Large intestine (tissue), 3 donors: Measurements from ENCODE around the gene F3. TPM values are rescaled to one million over a fixed set of nuclear protein-coding genes. Genes with fewer than 3 reads are reported as not detected.

Source experiments
- DNase-seq, 2 donors: peaks; one replicate each; pipeline versions ENCODE4 v3.0.0 to v3.0.0-alpha.2; 2013
- H3K27ac ChIP-seq: one replicate; pipeline ENCODE4 v1.5.1; 2013; ENCODE audit warnings: low read length
- H3K27me3 ChIP-seq: 2 replicates; pipeline ENCODE4 v1.6.1; 2013; ENCODE audit warnings: low read length; ENCODE audit not compliant: control insufficient read depth, insufficient read depth
- H3K36me3 ChIP-seq: 2 replicates; pipeline ENCODE4 v1.6.1; 2013; ENCODE audit warnings: low read length; ENCODE audit not compliant: control insufficient read depth, insufficient read depth
- H3K4me1 ChIP-seq: one replicate; pipeline ENCODE4 v1.6.1; 2013; ENCODE audit warnings: low read length; ENCODE audit not compliant: control insufficient read depth, insufficient read depth
- H3K4me3 ChIP-seq: one replicate; pipeline ENCODE4 v1.5.1; 2013; ENCODE audit warnings: low read length
- H3K9me3 ChIP-seq: one replicate; pipeline ENCODE4 v1.6.1; 2013; ENCODE audit warnings: mild to moderate bottlenecking, low read depth, low read length, moderate library complexity; ENCODE audit not compliant: control insufficient read depth
- WGBS: methylation state at CpG from one replicate; pipeline ENCODE4 v1.1.5; 2013; ENCODE audit warnings: low lambda C conversion rate; ENCODE audit not compliant: insufficient coverage; 5-methylcytosine and 5-hydroxymethylcytosine counted together
- polyA plus RNA-seq: library from polyadenylated mRNA; unstranded; fragments of 120-200 nt; gene quantifications from one replicate; pipeline ENCODE4 v1.2.1, GENCODE V29; 2013

F3 gene
- polyA plus RNA-seq, 1 donor, result 66.7 TPM

DNA sequence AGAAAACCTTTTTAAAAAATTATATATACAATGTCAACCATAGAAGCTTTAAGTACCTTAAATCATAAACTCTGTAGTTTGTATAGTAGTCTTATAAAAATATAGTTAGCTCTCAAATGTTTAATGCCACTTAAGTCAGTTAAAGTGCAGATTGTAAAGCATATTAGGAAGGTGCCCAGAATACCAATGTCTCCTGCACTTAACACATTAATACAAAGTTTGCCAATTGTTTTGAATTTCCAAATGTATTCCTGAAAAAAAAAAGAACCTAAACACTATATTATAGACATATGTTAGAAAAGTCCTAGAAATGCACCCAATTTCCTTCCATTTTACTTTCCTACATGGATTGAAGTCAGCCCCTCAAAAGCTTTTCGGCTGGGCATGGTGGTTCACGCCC lies 12.1 kb downstream of the F3 start:
- WGBS, result no CpG with 5 or more reads among the region's 2 CpGs
- no peak overlapping the region for H3K4me3 ChIP-seq

DNA sequence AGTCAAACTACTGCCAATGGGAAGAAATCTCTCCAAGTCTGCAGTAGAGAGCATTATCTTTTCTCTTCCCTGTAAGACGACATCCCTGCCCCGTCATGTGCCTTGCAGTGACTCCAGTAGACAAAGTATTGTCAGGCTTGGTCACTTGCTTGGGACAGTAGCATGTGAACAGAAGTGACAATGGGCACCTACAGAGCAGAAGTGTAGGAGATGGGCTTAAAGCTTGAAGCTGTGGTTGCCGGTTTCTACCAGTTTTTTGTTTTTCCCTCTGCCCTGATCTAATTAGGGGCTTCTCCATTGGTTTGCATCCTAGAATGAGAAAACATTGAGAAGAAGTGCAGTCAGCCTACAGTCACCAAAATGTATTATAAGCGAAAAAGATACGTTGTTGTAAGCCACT lies 12.7 kb downstream of the F3 start:
- H3K4me1 ChIP-seq, result no peaks in the 10 kb centered on the region
- no CpG with 5 or more reads among the region's 5 CpGs for WGBS
- H3K27ac ChIP-seq, result no peak overlapping the region
- no peak overlapping the region for H3K4me3 ChIP-seq
- H3K27me3 ChIP-seq, result no peaks in the 10 kb centered on the region
- no peak for DNase-seq
- no peaks in the 10 kb centered on the region for H3K9me3 ChIP-seq
- H3K36me3 ChIP-seq, result peaks cover 38% of the 10 kb centered on the region

More for the DNA sequence above, 12.1 kb downstream of the F3 start:
- no peaks in the 10 kb centered on the region for H3K27me3 ChIP-seq
- H3K27ac ChIP-seq, result no peak overlapping the region
- H3K36me3 ChIP-seq, result peaks cover 42% of the 10 kb centered on the region
- H3K4me1 ChIP-seq, result no peaks in the 10 kb centered on the region
- no peaks in the 10 kb centered on the region for H3K9me3 ChIP-seq
- no peak for DNase-seq

DNA sequence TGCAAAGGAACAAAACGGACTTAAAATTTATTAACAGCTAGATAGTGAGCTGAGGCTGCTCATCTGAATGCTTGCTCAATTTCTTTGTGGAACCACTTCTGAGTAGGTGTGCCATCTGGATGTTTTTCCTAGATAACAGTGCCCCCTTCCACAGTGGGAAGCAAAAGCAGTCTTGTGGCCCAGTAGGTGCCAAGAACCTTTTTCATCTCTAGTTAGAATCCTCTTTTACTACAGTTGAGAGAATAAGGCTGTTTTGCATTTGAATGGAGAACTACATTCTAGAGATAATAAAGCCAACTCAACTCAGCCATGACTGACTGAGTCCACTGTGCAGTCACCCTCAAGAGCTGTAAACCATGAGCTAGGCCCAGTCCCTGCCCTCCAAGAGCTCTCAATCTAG lies 13.3 kb downstream of the F3 start:
- no peaks in the 10 kb centered on the region for H3K27me3 ChIP-seq
- no peaks in the 10 kb centered on the region for H3K4me1 ChIP-seq
- no peak for DNase-seq
- peaks cover 38% of the 10 kb centered on the region for H3K36me3 ChIP-seq
- no peaks in the 10 kb centered on the region for H3K9me3 ChIP-seq
- H3K4me3 ChIP-seq, result no peak overlapping the region
- H3K27ac ChIP-seq, result no peak overlapping the region
- WGBS, result 100% methylated on average over 1 of the region's 1 CpG

DNA sequence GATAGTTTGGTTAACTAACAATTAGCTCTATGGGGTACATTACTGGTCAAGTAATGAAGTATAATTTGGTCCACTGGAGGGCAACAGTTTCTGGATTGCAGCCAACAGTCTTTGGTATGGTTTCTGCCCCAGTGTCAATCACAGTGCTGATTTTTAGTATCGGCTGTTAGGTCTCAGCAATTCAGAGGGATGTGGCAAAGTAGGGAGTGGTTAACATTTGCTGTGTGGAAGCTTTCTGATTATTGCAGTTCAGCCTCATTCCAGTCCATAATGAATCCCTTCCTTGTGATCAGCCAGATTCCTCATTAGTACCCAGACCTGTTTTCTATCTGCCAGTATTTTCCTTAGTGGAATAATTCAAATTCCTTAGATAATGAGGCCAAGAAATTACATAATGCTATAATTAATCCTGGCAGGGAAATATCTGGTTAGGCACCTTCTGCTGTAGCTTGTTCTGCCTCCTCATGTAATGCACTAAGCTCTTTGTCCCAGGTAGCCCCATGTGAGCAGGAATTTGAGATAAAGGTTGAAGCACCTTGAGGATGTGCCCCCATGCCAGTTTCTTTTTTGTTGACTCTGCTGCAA lies 14.0 kb downstream of the F3 start:
- no peaks in the 10 kb centered on the region for H3K27me3 ChIP-seq
- no peak overlapping the region for H3K27ac ChIP-seq
- no CpG with 5 or more reads among the region's 1 CpG for WGBS
- no peaks in the 10 kb centered on the region for H3K9me3 ChIP-seq
- no peak overlapping the region for H3K4me3 ChIP-seq
- DNase-seq, result peak in 1 of 2 donors; percentile 57
- peaks cover 31% of the 10 kb centered on the region for H3K36me3 ChIP-seq
- H3K4me1 ChIP-seq, result no peaks in the 10 kb centered on the region

DNA sequence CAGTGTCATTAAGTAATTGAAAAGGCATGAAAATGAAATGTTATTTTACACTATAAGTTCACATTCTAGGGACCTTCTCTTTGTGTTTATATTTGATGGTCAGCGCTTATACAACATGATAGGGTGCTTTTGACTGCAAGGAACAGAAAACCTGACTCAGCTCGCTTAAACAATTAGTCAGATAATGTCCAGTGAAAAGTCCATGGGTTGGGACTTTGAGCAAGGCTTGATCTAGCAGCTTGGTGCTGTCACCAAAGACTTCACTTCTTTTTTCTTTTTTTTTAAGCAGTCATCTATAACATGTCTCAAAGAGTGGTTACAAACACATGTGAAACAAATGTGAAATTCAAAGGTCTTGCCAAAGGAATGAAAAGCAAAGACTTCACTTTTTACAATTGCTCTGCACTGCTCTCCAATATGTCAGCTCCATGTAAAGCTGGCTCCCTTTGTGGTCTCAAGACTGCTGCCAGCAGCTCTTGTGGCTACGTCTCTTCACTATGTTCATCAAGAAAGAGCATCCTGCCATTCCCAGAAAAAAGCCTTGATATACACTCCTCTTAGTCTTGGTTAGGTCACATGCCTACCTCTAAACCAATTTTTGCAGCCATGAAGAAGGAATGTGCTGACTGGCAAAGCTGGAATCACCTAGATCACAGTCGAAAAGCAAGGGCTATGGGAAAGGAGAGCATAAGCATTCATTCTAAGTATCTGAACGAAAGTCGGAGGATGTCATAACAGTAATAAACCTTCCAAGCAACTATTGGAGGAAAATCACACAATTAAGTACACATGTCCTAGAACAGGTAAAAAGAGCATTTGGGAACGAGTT lies 15.2 kb downstream of the F3 start:
- Histone ChIP-seq H3K4me1 (no peaks in the 10 kb centered on the region), H3K9me3 (no peaks in the 10 kb centered on the region), H3K27me3 (no peaks in the 10 kb centered on the region), H3K4me3 (no peak overlapping the region), H3K27ac (no peak overlapping the region), H3K36me3 (peaks cover 19% of the 10 kb centered on the region)
- 93% methylated on average over 6 of the region's 7 CpGs for WGBS
- DNase-seq, result peak in 1 of 2 donors; percentile 49

DNA sequence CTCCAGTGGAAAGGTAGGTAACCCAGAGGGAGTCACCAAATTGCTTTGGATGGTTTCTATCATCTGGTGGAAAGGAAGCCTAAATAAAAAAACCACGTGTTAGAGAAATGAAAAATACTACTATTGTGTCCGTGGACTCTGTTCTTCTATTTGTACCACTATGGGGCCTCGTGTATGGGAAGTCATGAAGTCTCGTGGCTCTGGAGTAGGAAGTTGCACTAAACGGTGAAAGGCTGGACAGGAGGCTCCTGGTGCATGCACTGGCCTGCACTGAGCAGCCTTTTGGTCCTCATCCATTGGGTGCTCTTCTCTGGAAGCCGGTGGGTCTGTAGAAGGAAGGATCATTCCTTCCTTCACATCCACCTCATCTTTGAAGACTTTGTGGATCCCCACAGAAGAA lies 17.0 kb downstream of the F3 start:
- no peak overlapping the region for H3K27ac ChIP-seq
- H3K4me1 ChIP-seq, result no peaks in the 10 kb centered on the region
- DNase-seq, result no peak
- H3K36me3 ChIP-seq, result peaks cover 5% of the 10 kb centered on the region
- WGBS, result 90% methylated on average over 2 of the region's 6 CpGs
- no peak overlapping the region for H3K4me3 ChIP-seq
- no peaks in the 10 kb centered on the region for H3K27me3 ChIP-seq
- no peaks in the 10 kb centered on the region for H3K9me3 ChIP-seq

DNA sequence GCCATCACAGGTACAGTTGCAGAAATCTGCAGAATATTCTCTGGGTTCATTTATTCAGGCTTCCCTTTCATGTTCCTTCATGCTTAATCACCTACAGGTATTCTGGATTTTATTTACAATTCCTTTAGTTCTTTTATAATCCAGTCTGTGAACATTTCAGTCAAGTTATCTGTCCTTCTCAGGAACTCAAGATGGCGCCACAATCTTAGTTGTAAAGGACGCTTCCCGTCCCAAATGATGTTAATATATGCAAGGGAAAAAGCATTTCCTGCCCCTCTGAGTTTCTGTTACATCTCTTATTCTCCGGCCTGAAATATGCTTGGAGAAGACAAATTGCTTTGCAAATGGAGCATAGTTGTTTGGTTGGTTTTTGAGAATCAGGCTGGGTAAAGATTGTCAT lies 19.3 kb downstream of the F3 start:
- Histone ChIP-seq H3K9me3 (no peaks in the 10 kb centered on the region), H3K27ac (no peak overlapping the region), H3K36me3 (peaks cover 4% of the 10 kb centered on the region), H3K4me1 (no peaks in the 10 kb centered on the region), H3K27me3 (no peaks in the 10 kb centered on the region), H3K4me3 (no peak overlapping the region)
- no CpG with 5 or more reads among the region's 4 CpGs for WGBS
- peak in 1 of 2 donors; percentile 43 for DNase-seq

DNA sequence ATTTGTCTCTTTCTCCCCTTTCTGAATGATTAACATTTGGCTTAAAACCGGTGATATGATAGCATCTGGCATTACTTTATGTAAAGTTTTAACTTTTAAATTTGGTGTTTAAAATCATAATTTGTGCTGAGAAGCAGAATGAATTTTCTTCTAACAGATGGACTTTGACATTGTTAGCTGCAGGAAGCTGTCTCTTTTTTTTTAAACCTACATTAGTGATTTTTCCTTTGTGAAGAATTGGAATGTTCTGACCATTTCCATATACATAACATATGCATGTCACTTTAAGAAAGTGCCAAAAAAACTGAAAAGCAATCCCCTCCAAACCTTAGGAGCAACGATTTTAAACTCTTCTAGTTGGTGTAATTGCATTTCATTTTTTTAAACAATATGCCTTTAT lies 22.2 kb downstream of the F3 start:
- H3K27ac ChIP-seq, result no peak overlapping the region
- no peaks in the 10 kb centered on the region for H3K27me3 ChIP-seq
- DNase-seq, result no peak
- no peaks in the 10 kb centered on the region for H3K4me1 ChIP-seq
- H3K4me3 ChIP-seq, result no peak overlapping the region
- peaks cover 4% of the 10 kb centered on the region for H3K36me3 ChIP-seq
- H3K9me3 ChIP-seq, result no peaks in the 10 kb centered on the region
- 17% methylated on average over 1 of the region's 2 CpGs for WGBS

DNA sequence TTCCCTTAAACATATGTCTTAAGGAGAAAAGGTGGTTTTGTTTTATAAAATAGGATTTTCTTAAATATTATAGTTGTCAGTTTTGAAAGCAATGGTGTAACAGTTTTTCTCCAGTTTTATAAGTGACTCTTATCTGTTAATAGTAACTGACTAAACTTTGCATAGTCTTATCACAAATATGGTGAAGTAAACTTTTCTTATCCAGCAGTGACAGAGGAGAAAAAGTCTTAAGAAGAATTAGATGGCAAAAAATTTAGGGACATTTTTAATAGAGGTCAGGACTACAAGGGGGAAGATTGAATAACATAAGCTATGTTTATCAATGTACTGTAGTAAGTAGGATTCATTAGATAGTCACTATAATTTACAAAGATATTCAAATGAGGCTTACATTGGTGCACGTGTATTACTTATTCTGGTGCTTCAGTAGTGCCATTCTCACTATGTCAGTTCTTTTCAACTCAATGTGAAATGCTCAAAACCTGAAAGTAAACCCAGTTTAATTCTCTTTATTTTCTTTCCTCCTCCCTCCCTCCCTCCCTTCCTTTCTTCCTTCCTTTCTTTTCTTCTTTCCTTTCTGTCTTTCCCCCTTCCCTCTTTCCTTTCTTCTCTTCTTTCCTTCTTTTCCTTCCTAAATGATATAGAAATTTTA lies 26.1 kb downstream of the F3 start:
- no peaks in the 10 kb centered on the region for H3K4me1 ChIP-seq
- H3K27ac ChIP-seq, result no peak overlapping the region
- no peak for DNase-seq
- no peaks in the 10 kb centered on the region for H3K9me3 ChIP-seq
- no CpG with 5 or more reads among the region's 1 CpG for WGBS
- peaks cover 4% of the 10 kb centered on the region for H3K36me3 ChIP-seq
- no peak overlapping the region for H3K4me3 ChIP-seq
- H3K27me3 ChIP-seq, result no peaks in the 10 kb centered on the region

DNA sequence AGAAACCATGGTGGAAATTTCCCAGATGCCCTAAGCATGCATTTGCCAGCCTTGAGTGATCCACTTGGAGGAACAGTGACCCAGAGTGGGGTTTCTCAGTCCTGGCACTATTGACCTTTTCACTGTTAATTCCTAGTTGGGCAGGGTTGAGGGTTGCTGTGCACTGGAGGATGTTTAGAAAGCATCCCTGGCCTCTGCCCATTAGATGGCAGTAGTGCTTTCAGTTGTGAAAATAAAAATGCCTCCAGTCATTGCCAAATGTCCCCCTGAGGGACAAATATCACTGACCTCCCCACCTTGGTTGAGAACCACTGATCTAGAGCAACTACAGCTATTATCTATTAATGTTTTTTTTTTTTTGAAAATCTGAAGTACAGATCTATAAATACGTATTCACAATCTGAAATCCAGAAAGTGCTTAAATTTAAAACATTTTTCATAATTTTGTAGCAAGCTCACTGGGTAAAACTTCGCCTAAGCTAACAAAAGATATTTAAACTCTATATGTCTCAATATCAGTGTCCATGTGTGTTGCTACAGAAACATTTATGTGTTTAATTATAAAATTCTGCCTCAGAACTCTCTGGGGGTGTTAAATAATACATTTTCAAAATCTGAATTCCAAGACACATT lies 27.3 kb downstream of the F3 start:
- H3K9me3 ChIP-seq, result no peaks in the 10 kb centered on the region
- no peak overlapping the region for H3K4me3 ChIP-seq
- no peaks in the 10 kb centered on the region for H3K27me3 ChIP-seq
- H3K36me3 ChIP-seq, result peaks cover 4% of the 10 kb centered on the region
- H3K4me1 ChIP-seq, result no peaks in the 10 kb centered on the region
- no peak overlapping the region for H3K27ac ChIP-seq
- DNase-seq, result no peak
- WGBS, result 100% methylated on average over 1 of the region's 2 CpGs
